ENCODE results near the gene PLXNA1.

Gene PLXNA1

GRCh38 chr3:126964261-126964660 lies 18.7 kb upstream of the PLXNA1 start:
- Histone ChIP-seq H3F3A (ENCODE audit: low read depth) (no peaks in the 10 kb centered on the region), H4K20me1 (ENCODE audit: insufficient read depth, low read length, poor library complexity, severe bottlenecking) (no peaks in the 10 kb centered on the region), H3K27me3 (ENCODE audit: insufficient read depth, low read length, poor library complexity, severe bottlenecking) (no peaks in the 10 kb centered on the region), H3K4me2 (ENCODE audit: low read depth, low read length, poor library complexity, severe bottlenecking) (no peak overlapping the region), H3K4me3 (ENCODE audit: low read length, poor library complexity, severe bottlenecking) (no peak overlapping the region), H2AFZ (ENCODE audit: low read length) (no peak overlapping the region), H3K4me1 (ENCODE audit: insufficient read depth, low read length, poor library complexity, severe bottlenecking) (no peaks in the 10 kb centered on the region), H3K36me3 (ENCODE audit: insufficient read depth, low read length) (no peaks in the 10 kb centered on the region), H3K9ac (ENCODE audit: low read depth, low read length, poor library complexity, severe bottlenecking) (no peak overlapping the region), H3K9me2 (replicated peaks; ENCODE audit: low read depth, low read length) (no peaks in the 10 kb centered on the region), H3K9me3 (ENCODE audit: insufficient read depth, low read depth, low read length) (no peaks in the 10 kb centered on the region), H3K79me2 (ENCODE audit: insufficient read depth, low read length) (no peaks in the 10 kb centered on the region)
- TF ChIP-seq EZH2phosphoT487 (IDR thresholded peaks at IDR 0.05; ENCODE audit: borderline replicate concordance) (no peak), CTCF (conservative IDR thresholded peaks at IDR 0.05; ENCODE audit: low read length) (no peak)

- no peaks in the 10 kb centered on the region for H3K9me2 ChIP-seq (replicated peaks; ENCODE audit: low read depth, low read length)
- H3K4me1 ChIP-seq (ENCODE audit: insufficient read depth, low read length, poor library complexity, severe bottlenecking): no peaks in the 10 kb centered on the region
Observed at GRCh38 chr3:126964950-126965349, 18.0 kb upstream of the PLXNA1 start.

GRCh38 chr3:126965526-126966080 lies 17.3 kb upstream of the PLXNA1 start:
- TF ChIP-seq EZH2phosphoT487 (IDR thresholded peaks at IDR 0.05; ENCODE audit: borderline replicate concordance): no peak
- TF ChIP-seq CTCF (conservative IDR thresholded peaks at IDR 0.05; ENCODE audit: low read length): no peak
- no peaks in the 10 kb centered on the region for H3K79me2 ChIP-seq (ENCODE audit: insufficient read depth, low read length)
- H3K36me3 ChIP-seq (ENCODE audit: insufficient read depth, low read length): no peaks in the 10 kb centered on the region
- no peaks in the 10 kb centered on the region for H3K9me2 ChIP-seq (replicated peaks; ENCODE audit: low read depth, low read length)
- no peaks in the 10 kb centered on the region for H3K9me3 ChIP-seq (ENCODE audit: insufficient read depth, low read depth, low read length)
- no peaks in the 10 kb centered on the region for H4K20me1 ChIP-seq (ENCODE audit: insufficient read depth, low read length, poor library complexity, severe bottlenecking)
- H3K4me1 ChIP-seq (ENCODE audit: insufficient read depth, low read length, poor library complexity, severe bottlenecking): no peaks in the 10 kb centered on the region
- no peaks in the 10 kb centered on the region for H3K27me3 ChIP-seq (ENCODE audit: insufficient read depth, low read length, poor library complexity, severe bottlenecking)
- no peak overlapping the region for H3K4me3 ChIP-seq (ENCODE audit: low read length, poor library complexity, severe bottlenecking)
- no peaks in the 10 kb centered on the region for H3F3A ChIP-seq (ENCODE audit: low read depth)
- no peak overlapping the region for H3K4me2 ChIP-seq (ENCODE audit: low read depth, low read length, poor library complexity, severe bottlenecking)
- no peak overlapping the region for H2AFZ ChIP-seq (ENCODE audit: low read length)
- H3K9ac ChIP-seq (ENCODE audit: low read depth, low read length, poor library complexity, severe bottlenecking): no peak overlapping the region

More at GRCh38 chr3:126964950-126965349, 18.0 kb upstream of the PLXNA1 start:
- H4K20me1 ChIP-seq (ENCODE audit: insufficient read depth, low read length, poor library complexity, severe bottlenecking): no peaks in the 10 kb centered on the region
- no peaks in the 10 kb centered on the region for H3F3A ChIP-seq (ENCODE audit: low read depth)
- H3K79me2 ChIP-seq (ENCODE audit: insufficient read depth, low read length): no peaks in the 10 kb centered on the region
- H3K36me3 ChIP-seq (ENCODE audit: insufficient read depth, low read length): no peaks in the 10 kb centered on the region
- no peak overlapping the region for H3K4me3 ChIP-seq (ENCODE audit: low read length, poor library complexity, severe bottlenecking)
- H3K27me3 ChIP-seq (ENCODE audit: insufficient read depth, low read length, poor library complexity, severe bottlenecking): no peaks in the 10 kb centered on the region
- H2AFZ ChIP-seq (ENCODE audit: low read length): no peak overlapping the region
- TF ChIP-seq CTCF (conservative IDR thresholded peaks at IDR 0.05; ENCODE audit: low read length): no peak
- TF ChIP-seq EZH2phosphoT487 (IDR thresholded peaks at IDR 0.05; ENCODE audit: borderline replicate concordance): no peak
- H3K4me2 ChIP-seq (ENCODE audit: low read depth, low read length, poor library complexity, severe bottlenecking): no peak overlapping the region
- no peak overlapping the region for H3K9ac ChIP-seq (ENCODE audit: low read depth, low read length, poor library complexity, severe bottlenecking)
- H3K9me3 ChIP-seq (ENCODE audit: insufficient read depth, low read depth, low read length): no peaks in the 10 kb centered on the region

All from Loucy (cell line).